HCT116 (cell line): ENCODE measurements around the gene TSPEAR. TPM values are rescaled to one million over a fixed set of nuclear protein-coding genes. Genes with fewer than 3 reads are reported as not detected.

Source experiments
- ATAC-seq: fragments of 200-7000 bp; cut with Tn5 transposase; 2 replicates; pipeline ENCODE4 v1.9.1; 2020; ENCODE audit warnings: mild to moderate bottlenecking, moderate library complexity
- BruUV-seq: library from RNA; stranded (reverse); fragments of 400-500 nt; replicated peaks from 2 replicates; lab custom pipeline; 2021; lab: Mats Ljungman, UMichigan
- CTCF ChIA-PET: fragments of 300-600 bp; sonication (Branson Sonifier 250); formaldehyde crosslinking; loops from one replicate; lab custom pipeline; 2021; ENCODE audit warnings: antibody characterized with exemption; lab: Charles Lee
- POLR2A ChIA-PET: fragments of 300-600, 350-600 bp; sonication (Branson Sonifier 250); formaldehyde crosslinking; loops from one replicate; lab custom pipeline; 2021; ENCODE audit warnings: antibody characterized with exemption; lab: Charles Lee
- RAD21 ChIA-PET, 2 experiments: fragments of 300-600 bp; sonication (Branson Sonifier 250); formaldehyde crosslinking; loops; one replicate each; lab custom pipeline; 2023; ENCODE audit warnings: low total read pairs in 2 of 2; ENCODE audit not compliant: uncharacterized antibody in 2 of 2, unreplicated experiment in 2 of 2, low non-redundant PET in 1 of 2; lab: Charles Lee
- DNase-seq: peaks from one replicate; pipeline ENCODE4 v3.0.0-alpha.2; 2010; ENCODE audit warnings: low read depth, low spot score
- H2AFZ ChIP-seq: fragments of 200-600 bp; shearing (Covaris generic), sonication (generic); 2 replicates; pipeline ENCODE4 v1.6.1; 2017; ENCODE audit warnings: low read depth, mixed run types, mixed read lengths, antibody characterized with exemption, low read length; ENCODE audit not compliant: poor library complexity, severe bottlenecking
- H3K27ac ChIP-seq: 2 replicates; pipeline ENCODE4 v1.5.1; 2012; ENCODE audit warnings: low read depth, low read length
- H3K27me3 ChIP-seq: fragments of 200-600 bp; sonication (generic); 2 replicates; pipeline ENCODE4 v1.6.1; 2016; ENCODE audit warnings: mixed run types, low read length, mixed read lengths; ENCODE audit not compliant: insufficient read depth
- H3K36me3 ChIP-seq, 2 experiments: fragments of 200-500 bp in 1 of 2; fragments of 200-600 bp in 1 of 2; sonication (Bioruptor generic) in 1 of 2; sonication (generic) in 1 of 2; 2 replicates each; pipeline versions ENCODE4 v1.5.1 to v1.6.1; 2014 to 2016; ENCODE audit warnings: low read length in 2 of 2, inconsistent platforms in 1 of 2, mixed read lengths in 1 of 2, mixed run types in 1 of 2; ENCODE audit not compliant: insufficient read depth in 2 of 2, control insufficient read depth in 1 of 2
- H3K4me1 ChIP-seq, 2 experiments: fragments of 200-600 bp in 1 of 2; sonication (generic) in 1 of 2; 2 replicates each; pipeline versions ENCODE4 v1.5.1 to v1.6.1; 2012 to 2017; ENCODE audit warnings: low read length in 2 of 2, inconsistent platforms in 1 of 2, mild to moderate bottlenecking in 1 of 2, mixed read lengths in 1 of 2, mixed run types in 1 of 2, moderate library complexity in 1 of 2; ENCODE audit not compliant: insufficient read depth in 2 of 2, control insufficient read depth in 1 of 2
- H3K4me2 ChIP-seq: fragments of 200-600 bp; sonication (generic); 2 replicates; pipeline ENCODE4 v1.6.1; 2017; ENCODE audit warnings: mixed run types, low read length, mixed read lengths
- H3K4me3 ChIP-seq, 2 experiments: fragments of 200-600 bp in 1 of 2; sonication (generic) in 1 of 2; replicated peaks in 1 of 2; 2 replicates each; pipeline ENCODE4 v1.5.1; 2011 to 2016; ENCODE audit warnings: low read length in 2 of 2, control low read depth in 1 of 2, low read depth in 1 of 2, mild to moderate bottlenecking in 1 of 2, mixed read lengths in 1 of 2, mixed run types in 1 of 2
- H3K79me2 ChIP-seq: fragments of 200-600 bp; sonication (generic); 2 replicates; pipeline ENCODE4 v1.6.1; 2017; ENCODE audit warnings: mild to moderate bottlenecking, mixed run types, low read length, moderate library complexity, mixed read lengths; ENCODE audit not compliant: insufficient read depth
- H3K9ac ChIP-seq: fragments of 200-600 bp; sonication (generic); 2 replicates; pipeline ENCODE4 v1.6.1; 2016; ENCODE audit warnings: low read length, mixed read lengths
- H3K9me2 ChIP-seq: fragments of 200-600 bp; sonication (generic), shearing (Covaris generic); 2 replicates; pipeline ENCODE4 v1.6.1; 2017; ENCODE audit warnings: mixed run types, mild to moderate bottlenecking, moderate library complexity; ENCODE audit not compliant: insufficient read depth
- H3K9me3 ChIP-seq, 2 experiments: fragments of 200-500 bp in 1 of 2; fragments of 200-600 bp in 1 of 2; sonication (Bioruptor generic) in 1 of 2; sonication (generic) in 1 of 2; 2 replicates each; pipeline ENCODE4 v1.6.1; 2014 to 2017; ENCODE audit warnings: low read length in 2 of 2, mixed read lengths in 2 of 2, inconsistent platforms in 1 of 2, low read depth in 1 of 2, mild to moderate bottlenecking in 1 of 2, mixed run types in 1 of 2, moderate library complexity in 1 of 2; ENCODE audit not compliant: control insufficient read depth in 1 of 2, insufficient read depth in 1 of 2
- H4K20me1 ChIP-seq: fragments of 200-600 bp; sonication (generic), shearing (Covaris generic); 2 replicates; pipeline ENCODE4 v1.6.1; 2017; ENCODE audit warnings: mixed run types, mild to moderate bottlenecking, moderate library complexity; ENCODE audit not compliant: insufficient read depth
- CBX3 ChIP-seq: IDR thresholded peaks from 2 replicates; pipeline ENCODE4 v1.6.1; 2012; ENCODE audit warnings: low read depth
- CEBPB ChIP-seq: IDR thresholded peaks from 2 replicates; pipeline ENCODE4 v1.6.1; 2012; ENCODE audit warnings: low read depth
- EZH2phosphoT487 ChIP-seq: fragments of 200-600 bp; IDR thresholded peaks from 2 replicates; pipeline ENCODE4 v1.6.1; 2018; ENCODE audit warnings: antibody characterized with exemption, borderline replicate concordance
- POLR2A ChIP-seq: IDR thresholded peaks from 2 replicates; pipeline ENCODE4 v1.7.0; 2011; ENCODE audit warnings: borderline replicate concordance; ENCODE audit not compliant: insufficient read depth, insufficient read length; ENCODE audit errors: extremely low read depth
- POLR2AphosphoS5 ChIP-seq: IDR thresholded peaks from 2 replicates; pipeline ENCODE4 v1.6.1; 2011; ENCODE audit warnings: mild to moderate bottlenecking, low read depth, low read length, moderate library complexity
- RAD21 ChIP-seq: IDR thresholded peaks from 2 replicates; pipeline ENCODE4 v1.6.1; 2012; ENCODE audit warnings: low read depth, mild to moderate bottlenecking
- SP1 ChIP-seq: IDR thresholded peaks from 2 replicates; pipeline ENCODE4 v1.6.1; 2012; ENCODE audit warnings: low read depth
- SRF ChIP-seq: IDR thresholded peaks from 2 replicates; pipeline ENCODE4 v1.6.1; 2012; ENCODE audit warnings: low read depth
- TCF7L2 ChIP-seq: IDR thresholded peaks from 2 replicates; pipeline ENCODE4 v1.7.0; 2011; ENCODE audit warnings: borderline replicate concordance, inconsistent platforms; ENCODE audit not compliant: insufficient read depth, insufficient read length; ENCODE audit errors: extremely low read depth
- intact Hi-C: fragments of 100-400 bp; cut with micrococcal nuclease; formaldehyde crosslinking; loops from 2 replicates; pipeline ENCODE4 v1.10.0; 2022
- total RNA-seq: library from RNA; stranded (reverse); gene quantifications from one replicate; pipeline ENCODE4 v1.2.1, GENCODE V29; 2021; ENCODE audit not compliant: unreplicated experiment
- TF ChIP-seq, protein P1 (sequence below), 3 experiments: fragments of 200-600 bp in 1 of 3; sonication (generic) in 1 of 3; IDR thresholded peaks in 2 of 3; conservative IDR thresholded peaks in 1 of 3; 2 replicates each; pipeline ENCODE4 v1.5.1; 2012 to 2017; ENCODE audit warnings: low read depth in 2 of 3, low read length in 2 of 3, antibody characterized with exemption in 1 of 3, borderline replicate concordance in 1 of 3, control low read depth in 1 of 3, mild to moderate bottlenecking in 1 of 3, mixed read lengths in 1 of 3, mixed run types in 1 of 3, moderate library complexity in 1 of 3; ENCODE audit not compliant: insufficient read depth in 1 of 3

TSPEAR gene
- total RNA-seq, 1 experiment from 2014 or later = not detected

DNA sequence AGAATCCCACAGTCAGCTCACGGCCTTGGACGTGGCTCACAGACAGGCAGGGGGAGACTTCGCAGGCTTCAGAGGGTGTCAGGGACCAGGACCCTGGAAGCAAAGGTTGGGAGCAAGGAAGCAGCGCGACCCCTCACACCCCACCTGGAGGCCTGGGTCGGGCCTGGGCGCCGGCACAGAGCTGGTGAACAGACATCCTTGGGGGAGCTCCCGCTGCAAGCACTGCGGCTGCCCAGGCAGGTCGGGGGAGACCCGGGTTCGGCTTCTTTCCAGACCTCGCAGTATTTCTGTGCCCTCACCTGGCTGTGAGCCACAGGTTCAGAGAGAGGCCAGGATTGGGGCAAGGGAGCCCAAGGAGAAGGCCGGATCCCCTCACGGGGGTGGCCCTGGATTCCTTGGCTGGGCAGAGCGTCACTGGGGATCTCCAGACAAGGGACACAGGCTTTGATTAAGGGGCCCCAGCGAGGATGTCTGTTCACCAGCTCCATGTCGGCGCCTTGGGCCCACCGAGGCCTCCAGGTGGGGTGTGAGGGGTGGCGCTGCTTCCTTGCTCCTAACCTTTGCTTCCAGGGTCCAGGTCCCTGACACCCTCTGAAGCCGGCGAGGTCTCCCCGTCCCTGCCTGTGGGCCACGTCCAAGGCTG, 37.9 kb upstream of the TSPEAR start:
- Histone ChIP-seq H3K4me2 (no peak overlapping the region), H3K9ac (no peak overlapping the region), H3K27me3 (no peaks in the 10 kb centered on the region), H3K36me3 (no peaks in the 10 kb centered on the region), H2AFZ (no peak overlapping the region), H3K79me2 (no peaks in the 10 kb centered on the region), H3K9me3 (no peaks in the 10 kb centered on the region), H3K9me2 (no peaks in the 10 kb centered on the region), H4K20me1 (no peaks in the 10 kb centered on the region), H3K27ac (no peak overlapping the region), H3K4me1 (peaks cover 12 to 17% of the 10 kb centered on the region in 2 experiments), H3K4me3 (no peak overlapping the region)
- ChIA-PET POLR2A (no interaction called here), CTCF (no interaction called here), RAD21 (no interaction called here)
- TF ChIP-seq POLR2AphosphoS5 (no peak), TCF7L2 (no peak), SRF (no peak)
- TF ChIP-seq, protein P1, sequence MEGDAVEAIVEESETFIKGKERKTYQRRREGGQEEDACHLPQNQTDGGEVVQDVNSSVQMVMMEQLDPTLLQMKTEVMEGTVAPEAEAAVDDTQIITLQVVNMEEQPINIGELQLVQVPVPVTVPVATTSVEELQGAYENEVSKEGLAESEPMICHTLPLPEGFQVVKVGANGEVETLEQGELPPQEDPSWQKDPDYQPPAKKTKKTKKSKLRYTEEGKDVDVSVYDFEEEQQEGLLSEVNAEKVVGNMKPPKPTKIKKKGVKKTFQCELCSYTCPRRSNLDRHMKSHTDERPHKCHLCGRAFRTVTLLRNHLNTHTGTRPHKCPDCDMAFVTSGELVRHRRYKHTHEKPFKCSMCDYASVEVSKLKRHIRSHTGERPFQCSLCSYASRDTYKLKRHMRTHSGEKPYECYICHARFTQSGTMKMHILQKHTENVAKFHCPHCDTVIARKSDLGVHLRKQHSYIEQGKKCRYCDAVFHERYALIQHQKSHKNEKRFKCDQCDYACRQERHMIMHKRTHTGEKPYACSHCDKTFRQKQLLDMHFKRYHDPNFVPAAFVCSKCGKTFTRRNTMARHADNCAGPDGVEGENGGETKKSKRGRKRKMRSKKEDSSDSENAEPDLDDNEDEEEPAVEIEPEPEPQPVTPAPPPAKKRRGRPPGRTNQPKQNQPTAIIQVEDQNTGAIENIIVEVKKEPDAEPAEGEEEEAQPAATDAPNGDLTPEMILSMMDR (IDR thresholded peaks at IDR 0.05 in 2 of 3, conservative IDR thresholded peaks at IDR 0.05 in 1 of 3; ENCODE audit: borderline replicate concordance in 1 of 3, insufficient read depth in 1 of 3, low read depth in 2 of 3, low read length in 2 of 3) = no peak
- ATAC-seq (no peak), DNase-seq (no peak)
- BruUV-seq = no TSS peak
- intact Hi-C loops = no loop called here

DNA sequence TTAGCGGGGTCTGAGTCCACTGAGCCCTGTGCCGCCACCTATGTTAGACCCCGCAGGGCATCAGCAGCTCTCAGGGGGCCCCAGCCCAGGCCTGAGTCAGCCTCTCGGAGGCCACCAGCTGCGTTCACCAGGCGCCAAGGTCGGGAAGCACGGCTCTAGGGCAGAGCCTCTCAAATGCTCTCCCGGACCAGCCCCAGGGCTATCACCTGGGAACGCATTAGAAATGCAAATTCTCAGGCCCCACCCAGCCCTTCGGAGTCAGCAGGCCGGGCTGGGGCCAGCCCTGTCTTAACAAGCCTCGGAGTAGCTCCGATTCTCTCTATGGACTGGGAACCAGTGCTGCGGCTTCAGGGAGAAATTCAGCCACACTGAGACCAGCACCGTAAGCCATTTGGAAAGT, 37.2 kb upstream of the TSPEAR start:
- TF ChIP-seq, protein P1 (IDR thresholded peaks at IDR 0.05 in 2 of 3, conservative IDR thresholded peaks at IDR 0.05 in 1 of 3; ENCODE audit: borderline replicate concordance in 1 of 3, insufficient read depth in 1 of 3, low read depth in 2 of 3, low read length in 2 of 3) = no peak
- TF ChIP-seq EZH2phosphoT487 (no peak), RAD21 (no peak), CBX3 (no peak), POLR2AphosphoS5 (no peak), TCF7L2 (no peak), SRF (no peak), CEBPB (no peak), POLR2A (no peak), SP1 (no peak)
- Histone ChIP-seq H3K4me2 (no peak overlapping the region), H3K36me3 (no peaks in the 10 kb centered on the region), H4K20me1 (no peaks in the 10 kb centered on the region), H3K4me3 (no peak overlapping the region), H3K9me2 (no peaks in the 10 kb centered on the region), H3K9me3 (no peaks in the 10 kb centered on the region), H3K9ac (no peak overlapping the region), H3K79me2 (no peaks in the 10 kb centered on the region), H3K27ac (no peak overlapping the region), H3K27me3 (no peaks in the 10 kb centered on the region), H3K4me1 (peaks cover 12 to 15% of the 10 kb centered on the region in 2 experiments), H2AFZ (no peak overlapping the region)
- RAD21 ChIA-PET = no interaction called here
- no peak for ATAC-seq
- POLR2A ChIA-PET = no interaction called here
- CTCF ChIA-PET = no interaction called here
- no peak for DNase-seq
- no TSS peak for BruUV-seq
- intact Hi-C loops = no loop called here
